Measurements from ENCODE around the gene MFAP3L. TPM values are rescaled to one million over a fixed set of nuclear protein-coding genes. Genes with fewer than 3 reads are reported as not detected.

Gene MFAP3L
- polyA plus RNA-seq, 3 donors, result 0.82 to 1.5 (median 1.0) TPM

DNA sequence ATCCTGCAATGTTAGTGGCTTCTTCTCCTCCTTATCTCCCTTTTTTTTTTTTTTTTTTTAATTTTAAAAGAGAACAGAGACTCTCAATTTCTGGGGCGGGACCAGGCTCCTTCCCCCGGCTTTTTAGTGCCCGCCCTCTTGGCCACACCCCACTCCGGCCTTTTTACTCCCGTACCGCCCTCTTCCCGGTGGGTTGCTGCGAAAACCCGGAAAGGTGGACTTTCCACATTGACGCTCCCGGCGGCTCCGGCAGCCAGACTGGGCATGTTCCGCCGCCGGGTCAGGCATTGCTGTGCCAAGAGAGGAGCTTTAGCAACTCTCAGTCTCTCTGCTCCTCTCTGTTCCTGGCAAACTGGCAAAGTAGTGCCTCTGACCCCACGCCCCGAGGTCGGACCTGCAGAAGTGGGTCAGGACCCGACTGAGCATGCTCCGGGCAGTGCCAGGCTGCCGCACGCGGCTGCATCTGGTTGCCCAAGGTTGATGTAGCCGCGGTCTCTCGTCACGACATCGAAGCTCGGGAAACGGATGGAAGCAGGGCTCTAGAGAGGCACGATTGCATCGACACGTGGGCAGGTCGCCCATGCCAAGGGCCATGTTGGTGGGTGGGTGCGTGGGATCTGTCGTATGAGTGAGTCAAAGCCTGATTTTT, 1.1 kb upstream of the MFAP3L start:
- WGBS, 3 donors, result 3 to 5% (median 4%) methylated on average over 37 of the region's 37 CpGs
- no peak overlapping the region for H3K27ac ChIP-seq (ENCODE audit: low read depth, low read length)

- WGBS, 3 donors, result 4 to 5% (median 5%) methylated on average over 62 to 74 of the region's 74 CpGs
- no peak overlapping the region for H3K27ac ChIP-seq (ENCODE audit: low read depth, low read length)
Measured at GRCh38 chr4:170025523-170026252, 507 bp downstream of the MFAP3L start.

DNA sequence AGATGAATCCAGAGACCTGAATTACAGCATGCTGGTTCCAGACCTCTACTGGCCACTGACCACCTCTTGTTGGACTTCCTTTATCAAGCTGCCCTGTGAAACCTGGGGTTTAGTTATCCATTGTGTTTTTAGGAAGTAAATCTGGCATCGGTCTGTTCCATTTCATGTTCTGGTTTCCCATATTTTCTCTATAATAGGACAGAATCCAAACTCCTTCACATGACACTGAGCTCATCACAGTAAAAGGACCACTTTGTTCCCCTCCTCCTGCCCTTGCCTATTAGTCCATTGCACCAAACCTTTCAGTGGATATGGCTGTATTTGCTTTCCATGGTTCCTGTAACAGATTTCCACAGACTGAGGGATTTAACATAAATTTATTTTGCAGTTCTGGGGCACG, 4.0 kb downstream of the MFAP3L start:
- H3K27ac ChIP-seq (ENCODE audit: low read depth, low read length), result no peak overlapping the region
- 81 to 90% (median 85%) methylated on average over 2 of the region's 2 CpGs for WGBS, 3 donors

DNA sequence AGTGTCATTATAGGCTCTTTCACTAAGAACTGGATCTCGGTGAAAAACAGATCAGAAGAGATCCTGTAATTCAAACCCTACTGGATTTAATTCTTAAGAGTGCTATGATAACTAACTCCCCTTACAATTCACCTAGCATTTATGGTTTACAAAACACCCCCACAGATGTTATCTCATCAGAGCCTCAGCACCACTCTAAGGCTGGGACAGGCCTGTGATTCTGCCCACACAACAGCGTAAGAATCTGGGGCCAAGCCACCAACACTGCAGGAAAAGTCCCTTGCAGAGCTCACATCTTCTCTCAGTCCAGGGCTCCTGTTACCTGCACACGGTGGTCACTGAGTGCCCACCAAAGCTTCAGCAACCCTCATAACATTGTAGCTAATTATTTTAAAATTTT, 8.9 kb downstream of the MFAP3L start:
- no peak overlapping the region for H3K27ac ChIP-seq (ENCODE audit: low read depth, low read length)
- 76 to 88% (median 80%) methylated on average over 3 of the region's 3 CpGs for WGBS, 3 donors

DNA sequence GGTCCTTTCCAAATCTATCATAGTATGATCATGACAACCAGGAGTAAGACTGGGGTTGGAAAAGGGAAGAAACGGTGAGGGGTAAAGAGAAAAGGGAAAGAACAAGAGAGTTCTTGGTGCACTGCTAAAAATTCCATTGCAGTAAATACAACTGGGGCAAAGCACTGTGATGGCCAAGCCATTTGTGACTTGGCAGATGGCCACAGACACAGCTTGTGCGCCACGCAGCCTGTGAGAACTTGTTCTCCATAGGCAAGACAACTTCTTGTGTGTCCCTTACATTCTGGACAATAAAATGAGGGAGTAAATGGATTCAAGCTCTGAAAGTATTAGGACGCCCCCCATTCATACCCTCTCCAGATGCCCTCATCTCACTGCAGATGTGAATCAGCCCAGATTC, 10.9 kb downstream of the MFAP3L start:
- no peak overlapping the region for H3K27ac ChIP-seq (ENCODE audit: low read depth, low read length)
- WGBS, 3 donors, result 86 to 89% (median 87%) methylated on average over 4 of the region's 4 CpGs

DNA sequence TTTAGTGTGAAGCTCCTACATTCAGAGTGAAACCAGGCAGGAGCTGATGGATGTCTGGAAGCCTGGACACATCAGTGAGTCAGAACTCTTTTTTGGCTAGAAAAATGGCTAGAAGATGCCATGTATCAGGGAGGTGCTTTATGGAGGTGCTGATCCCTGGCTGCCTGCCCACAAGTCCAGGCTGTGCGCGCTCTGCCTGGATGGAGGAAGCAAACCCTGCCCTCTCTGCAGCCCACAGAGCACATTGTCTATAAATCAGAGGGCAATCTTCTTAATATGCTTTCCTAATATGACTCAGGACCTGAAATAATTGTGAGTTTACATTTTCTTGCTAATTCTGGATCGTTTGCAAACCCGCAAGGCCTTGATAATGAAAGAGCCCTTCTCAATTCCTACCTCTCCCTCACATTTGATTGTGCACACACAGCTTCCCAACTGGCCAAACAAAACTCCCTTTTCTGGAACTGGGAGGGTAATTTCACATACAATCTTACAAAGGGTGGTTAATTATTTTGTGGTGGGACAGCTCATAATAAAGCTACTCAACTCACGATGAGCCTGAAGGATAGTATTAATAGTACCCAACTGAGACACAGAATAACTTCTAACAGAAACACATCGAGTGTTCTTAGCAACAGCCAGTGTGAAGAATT, 11.7 kb downstream of the MFAP3L start:
- H3K27ac ChIP-seq (ENCODE audit: low read depth, low read length), result no peak overlapping the region
- 52 to 75% (median 65%) methylated on average over 6 of the region's 6 CpGs for WGBS, 3 donors

DNA sequence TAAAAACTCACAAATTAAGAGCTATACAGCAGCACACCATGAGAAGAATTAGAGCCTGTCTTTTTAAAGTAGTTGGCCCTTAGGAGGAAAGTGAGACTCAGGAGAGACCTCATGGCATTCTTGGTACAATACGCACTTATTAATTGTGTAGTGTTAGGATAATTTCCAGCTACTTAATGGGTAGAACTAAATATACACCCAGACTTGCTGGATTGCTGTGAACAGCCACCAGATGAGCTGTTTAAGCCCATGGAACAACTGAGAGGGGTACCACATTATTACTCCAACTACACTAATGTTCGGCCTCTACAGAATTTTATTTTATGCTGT, 13.6 kb downstream of the MFAP3L start:
- WGBS, 3 donors, result 94 to 95% (median 95%) methylated on average over 2 of the region's 2 CpGs
- H3K27ac ChIP-seq (ENCODE audit: low read depth, low read length), result no peak overlapping the region

DNA sequence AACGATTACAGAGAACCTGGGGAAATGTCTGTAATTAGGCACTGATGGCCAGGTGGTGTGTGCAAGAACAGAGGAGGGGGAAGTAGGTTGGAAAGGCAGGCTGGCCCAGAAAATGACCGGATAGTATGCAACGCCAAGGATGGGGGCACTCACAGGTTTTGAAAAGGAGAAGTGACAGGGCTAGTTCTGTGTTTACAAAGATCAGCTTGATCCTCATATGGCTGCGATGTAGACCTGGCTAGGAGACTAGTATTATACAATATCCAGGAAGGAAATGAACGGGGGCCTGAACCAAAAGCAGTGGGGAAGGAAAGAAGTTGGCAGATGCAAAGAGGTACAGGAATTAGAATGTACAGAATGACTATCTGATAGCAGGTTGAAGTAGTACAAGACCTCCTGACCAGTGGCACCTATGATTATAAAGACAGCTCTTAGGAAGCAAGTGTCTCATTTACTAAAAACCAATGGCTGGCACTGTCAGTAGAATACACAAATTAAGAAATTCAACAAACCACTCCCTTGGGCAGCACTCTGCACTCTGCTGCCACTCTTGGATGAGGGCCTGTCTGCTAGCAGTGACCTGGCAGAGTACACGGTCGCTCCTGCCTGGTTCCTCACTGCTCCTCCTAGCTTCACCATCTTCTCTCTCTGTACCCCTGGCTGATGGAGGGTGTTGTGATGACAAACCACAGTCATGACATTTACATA, 14.1 kb downstream of the MFAP3L start:
- H3K27ac ChIP-seq (ENCODE audit: low read depth, low read length), result no peak overlapping the region
- 46 to 79% (median 48%) methylated on average over 7 of the region's 7 CpGs for whole genome bisulfite sequencing, 3 donors

- no peak overlapping the region for H3K27ac ChIP-seq (ENCODE audit: low read depth, low read length)
- WGBS, 3 donors, result 85 to 94% (median 93%) methylated on average over 4 of the region's 4 CpGs
Measured at GRCh38 chr4:170009291-170009690, 16.9 kb downstream of the MFAP3L start.

DNA sequence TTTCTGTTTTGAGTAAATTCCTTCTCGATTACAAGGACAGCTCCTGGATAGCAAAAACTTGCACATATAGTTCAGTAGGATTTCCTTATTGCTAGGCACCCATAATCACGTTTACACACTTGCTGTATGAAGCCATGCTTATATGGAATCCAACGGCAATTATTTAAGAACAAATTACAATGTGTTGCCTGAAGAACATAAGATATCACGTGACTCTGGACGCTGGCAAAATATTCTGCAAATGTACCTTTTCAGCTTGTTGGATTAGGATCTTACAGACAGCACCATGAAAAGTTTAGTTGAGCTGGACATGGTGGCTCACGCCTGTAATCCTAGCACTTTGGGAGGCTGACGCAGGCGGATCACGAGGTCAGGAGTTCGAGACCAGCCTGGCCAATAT, 17.4 kb downstream of the MFAP3L start:
- 84 to 91% (median 89%) methylated on average over 10 of the region's 10 CpGs for WGBS, 3 donors
- no peak overlapping the region for H3K27ac ChIP-seq (ENCODE audit: low read depth, low read length)

GRCh38 chr4:170008371-170008770, 17.8 kb downstream of the MFAP3L start:
- 64 to 86% (median 70%) methylated on average over 3 of the region's 3 CpGs for WGBS, 3 donors
- no peak overlapping the region for H3K27ac ChIP-seq (ENCODE audit: low read depth, low read length)

DNA sequence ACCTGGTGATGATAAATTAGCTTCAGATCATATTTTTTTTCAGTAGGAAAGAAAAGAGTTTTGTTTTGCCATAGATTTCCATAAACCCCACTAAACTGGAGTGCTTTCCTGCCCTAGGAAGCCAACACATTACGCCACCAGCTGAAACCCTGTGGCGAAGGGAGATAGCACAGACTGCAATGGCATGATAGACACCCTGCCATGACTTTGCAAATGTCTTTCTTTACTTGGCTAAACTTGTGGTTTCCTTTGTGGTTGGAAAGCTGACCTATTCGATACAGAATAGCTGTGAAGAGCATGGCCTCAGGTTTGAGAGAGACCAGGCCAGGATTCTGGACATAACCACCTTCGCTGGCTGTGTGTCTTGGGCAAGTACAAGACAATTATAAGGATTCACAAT, 19.1 kb downstream of the MFAP3L start:
- no peak overlapping the region for H3K27ac ChIP-seq (ENCODE audit: low read depth, low read length)
- WGBS, 3 donors, result 57 to 95% (median 71%) methylated on average over 4 of the region's 4 CpGs

DNA sequence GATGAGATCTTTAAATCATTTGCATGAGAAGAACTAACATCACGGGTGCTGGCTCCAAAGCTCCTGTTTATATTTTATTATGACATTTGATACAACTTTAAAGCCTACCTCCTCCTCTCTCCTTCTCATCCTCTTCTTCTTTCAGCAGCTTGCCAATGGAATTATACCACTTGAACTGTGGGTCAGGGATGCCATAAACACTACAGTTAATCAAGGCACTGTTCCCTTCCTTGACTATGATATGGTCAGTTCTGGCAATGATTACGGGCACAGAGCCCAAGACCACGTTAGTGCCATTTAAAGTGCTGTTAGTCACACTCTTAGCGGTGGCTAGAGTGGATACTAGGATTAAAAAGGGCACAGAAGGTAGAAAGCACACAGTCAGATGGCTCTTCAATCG, 20.7 kb downstream of the MFAP3L start:
- no peak overlapping the region for H3K27ac ChIP-seq (ENCODE audit: low read depth, low read length)
- 69 to 83% (median 74%) methylated on average over 5 of the region's 5 CpGs for WGBS, 3 donors

DNA sequence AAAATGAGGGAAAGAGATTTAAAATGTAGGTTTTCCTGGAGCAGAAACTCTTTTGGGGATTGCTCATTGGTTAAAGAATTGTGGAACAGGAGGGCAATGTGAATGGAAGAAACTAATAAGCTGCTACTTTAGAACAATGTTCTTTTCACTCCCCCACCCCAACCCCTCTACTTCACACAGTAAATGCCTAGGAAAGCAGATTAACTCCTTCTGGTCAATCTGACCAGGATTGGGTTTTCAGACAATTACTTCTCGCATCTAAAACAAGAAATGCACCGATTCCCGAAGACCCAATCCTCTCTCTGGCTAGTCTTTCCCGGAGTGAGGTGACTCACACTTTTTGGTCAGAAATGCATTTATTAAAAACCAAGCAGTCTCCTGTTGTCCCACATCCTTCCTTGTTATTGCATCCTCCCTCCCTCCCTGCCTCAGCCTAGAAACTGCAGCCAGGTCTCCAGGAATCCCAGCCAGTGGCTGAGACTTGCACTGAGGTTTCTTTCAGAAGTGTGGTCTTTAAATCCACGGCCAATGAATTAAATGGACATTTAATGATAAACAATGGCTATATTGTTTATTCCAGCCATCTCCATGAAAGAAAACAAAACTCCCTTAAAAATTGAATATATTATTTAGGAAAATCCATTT, 21.4 kb downstream of the MFAP3L start:
- H3K27ac ChIP-seq (ENCODE audit: low read depth, low read length), result no peak overlapping the region
- 74 to 83% (median 75%) methylated on average over 5 of the region's 5 CpGs for WGBS, 3 donors

GRCh38 chr4:170003071-170004070, 22.8 kb downstream of the MFAP3L start:
- H3K27ac ChIP-seq (ENCODE audit: low read depth, low read length), result no peak overlapping the region
- 93 to 95% (median 94%) methylated on average over 12 of the region's 12 CpGs for WGBS, 3 donors

- WGBS, 3 donors, result 71 to 83% (median 75%) methylated on average over 5 of the region's 5 CpGs
- no peak overlapping the region for H3K27ac ChIP-seq (ENCODE audit: low read depth, low read length)
Measured at GRCh38 chr4:170001745-170002267, 24.4 kb downstream of the MFAP3L start.

DNA sequence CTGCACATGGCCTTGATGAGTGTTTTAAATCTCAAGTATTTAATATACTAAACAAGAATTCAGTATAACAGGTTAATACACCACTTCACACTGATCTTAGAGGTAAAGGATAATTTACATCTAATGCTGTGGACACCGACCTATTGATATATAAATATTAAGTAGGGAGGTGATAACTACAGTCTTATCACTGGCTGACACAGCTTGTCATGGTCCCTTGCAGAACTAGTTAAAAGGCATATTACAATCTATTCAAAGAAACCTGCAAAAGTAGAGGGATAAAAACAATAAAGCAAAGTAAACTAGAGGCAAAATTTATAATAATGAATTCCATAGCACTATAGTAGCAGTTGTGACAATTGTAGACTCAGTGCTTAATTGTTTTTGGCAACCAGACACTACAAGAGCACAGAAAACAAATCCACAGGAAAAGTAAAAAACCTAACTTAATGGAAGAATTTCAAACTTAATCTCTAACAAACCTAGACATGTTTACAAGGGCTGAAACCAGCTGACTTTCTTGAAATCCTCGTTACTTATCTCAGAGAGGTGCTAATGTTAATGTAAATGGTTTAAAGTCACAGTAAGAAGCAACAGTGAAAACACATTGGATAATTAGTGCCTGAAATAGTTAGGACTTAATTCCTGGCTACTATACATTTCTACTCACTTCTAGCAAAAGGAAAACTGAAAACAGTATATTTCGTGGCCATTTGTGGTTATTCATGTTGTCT, 25.0 kb downstream of the MFAP3L start:
- 55 to 71% (median 58%) methylated on average over 3 of the region's 3 CpGs for WGBS, 3 donors
- H3K27ac ChIP-seq (ENCODE audit: low read depth, low read length), result no peak overlapping the region

Data from adipose tissue (tissue), 3 donors.